Stomach (tissue), 4 donors: ENCODE data around the gene RTP2.

ENCODE experiments used
- EP300 ChIP-seq: sonication (generic); formaldehyde crosslinking; IDR thresholded peaks from one replicate; pipeline ENCODE4 v1.6.1; 2017; ENCODE audit warnings: antibody characterized with exemption
- POLR2A ChIP-seq, 4 donors: fragments of 450-650 bp; IDR thresholded peaks; one replicate each; pipeline ENCODE4 v1.6.1; 2016; ENCODE audit warnings: antibody characterized with exemption in 4 of 4, control low read depth in 2 of 4, mild to moderate bottlenecking in 1 of 4, moderate library complexity in 1 of 4
- POLR2AphosphoS5 ChIP-seq, 3 donors: sonication (generic); formaldehyde crosslinking; IDR thresholded peaks; one replicate each; pipeline ENCODE4 v1.6.1; 2016; ENCODE audit warnings: antibody characterized with exemption in 3 of 3
- TF ChIP-seq, protein P1 (sequence below), 7 experiments: fragments of 450-650 bp in 4 of 7; fragments of 200-600 bp in 3 of 7; sonication (generic) in 3 of 7; IDR thresholded peaks; one replicate each; pipeline ENCODE4 v1.5.1; 2016 to 2019; ENCODE audit warnings: antibody characterized with exemption in 7 of 7, control low read depth in 2 of 7, mild to moderate bottlenecking in 1 of 7

DNA sequence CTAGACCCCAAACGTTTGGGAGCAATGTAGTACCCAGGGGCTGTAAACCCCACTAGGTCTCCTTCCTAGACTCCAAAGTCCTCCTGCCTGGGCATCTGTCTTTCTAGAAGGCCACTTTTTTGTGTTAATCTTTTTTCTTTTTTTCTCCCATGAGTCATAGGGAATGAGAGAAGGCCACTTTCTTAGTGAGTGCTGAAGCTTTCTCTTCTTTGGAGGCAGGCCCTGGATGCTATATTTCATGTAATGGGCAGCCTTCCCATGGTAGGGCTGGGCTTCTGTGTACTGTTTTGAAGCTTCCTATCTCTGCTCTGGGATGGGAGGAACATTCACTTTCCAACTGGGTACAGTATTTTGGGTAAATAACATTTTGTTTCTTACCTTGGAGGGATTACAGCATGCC, 15.2 kb upstream of the RTP2 start:
- TF ChIP-seq EP300 (no peak), POLR2AphosphoS5 (IDR thresholded peaks at IDR 0.05) (no peak), POLR2A (IDR thresholded peaks at IDR 0.05) (no peak)
- TF ChIP-seq, protein P1, sequence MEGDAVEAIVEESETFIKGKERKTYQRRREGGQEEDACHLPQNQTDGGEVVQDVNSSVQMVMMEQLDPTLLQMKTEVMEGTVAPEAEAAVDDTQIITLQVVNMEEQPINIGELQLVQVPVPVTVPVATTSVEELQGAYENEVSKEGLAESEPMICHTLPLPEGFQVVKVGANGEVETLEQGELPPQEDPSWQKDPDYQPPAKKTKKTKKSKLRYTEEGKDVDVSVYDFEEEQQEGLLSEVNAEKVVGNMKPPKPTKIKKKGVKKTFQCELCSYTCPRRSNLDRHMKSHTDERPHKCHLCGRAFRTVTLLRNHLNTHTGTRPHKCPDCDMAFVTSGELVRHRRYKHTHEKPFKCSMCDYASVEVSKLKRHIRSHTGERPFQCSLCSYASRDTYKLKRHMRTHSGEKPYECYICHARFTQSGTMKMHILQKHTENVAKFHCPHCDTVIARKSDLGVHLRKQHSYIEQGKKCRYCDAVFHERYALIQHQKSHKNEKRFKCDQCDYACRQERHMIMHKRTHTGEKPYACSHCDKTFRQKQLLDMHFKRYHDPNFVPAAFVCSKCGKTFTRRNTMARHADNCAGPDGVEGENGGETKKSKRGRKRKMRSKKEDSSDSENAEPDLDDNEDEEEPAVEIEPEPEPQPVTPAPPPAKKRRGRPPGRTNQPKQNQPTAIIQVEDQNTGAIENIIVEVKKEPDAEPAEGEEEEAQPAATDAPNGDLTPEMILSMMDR (IDR thresholded peaks at IDR 0.05) = no peak
